WTC11 (cell line): ENCODE measurements around the gene GIPC3. TPM values are rescaled to one million over a fixed set of nuclear protein-coding genes. Genes with fewer than 3 reads are reported as not detected.

Source experiments
- ATAC-seq: fragments of 200-7000 bp; cut with Tn5 transposase; 2 replicates; pipeline ENCODE4 v1.10.0; 2021; ENCODE audit warnings: mild to moderate bottlenecking, moderate library complexity
- CTCF ChIA-PET: fragments of 300-600 bp; sonication (Branson Sonifier 250); formaldehyde crosslinking; loops from one replicate; lab custom pipeline; 2021; ENCODE audit warnings: antibody characterized with exemption; lab: Charles Lee
- POLR2A ChIA-PET: fragments of 350-600 bp; sonication (Branson Sonifier 250); formaldehyde crosslinking; loops from one replicate; lab custom pipeline; 2021; ENCODE audit warnings: antibody characterized with exemption; lab: Charles Lee
- DNase-seq: peaks from one replicate; pipeline ENCODE4 v3.0.0; 2021; ENCODE audit warnings: low spot score
- H3K27ac Mint-ChIP-seq: 2 replicates; pipeline ENCODE4 v1.8.0; 2021; ENCODE audit warnings: mixed read lengths
- H3K27me3 Mint-ChIP-seq: 2 replicates; pipeline ENCODE4 v1.8.0; 2021; ENCODE audit warnings: low read depth, mild to moderate bottlenecking, moderate library complexity, mixed read lengths
- H3K36me3 Mint-ChIP-seq: 2 replicates; pipeline ENCODE4 v1.8.0; 2021; ENCODE audit warnings: mixed read lengths
- H3K4me1 Mint-ChIP-seq: 2 replicates; pipeline ENCODE4 v1.8.0; 2022; ENCODE audit warnings: mixed read lengths
- H3K4me3 Mint-ChIP-seq: 2 replicates; pipeline ENCODE4 v1.8.0; 2021; ENCODE audit warnings: mild to moderate bottlenecking, moderate library complexity, mixed read lengths
- H3K9me3 Mint-ChIP-seq: 2 replicates; pipeline ENCODE4 v1.8.0; 2021; ENCODE audit warnings: mixed read lengths
- ELF4 ChIP-seq: sonication (generic); formaldehyde crosslinking; IDR thresholded peaks from 2 replicates; pipeline ENCODE4 v1.8.1; 2022; ENCODE audit warnings: low read depth, mild to moderate bottlenecking, moderate library complexity, missing genetic modification reagents
- EMX1 ChIP-seq: fragments of 250-450 bp; sonication (Bioruptor Pico); IDR thresholded peaks from 2 replicates; pipeline ENCODE4 v1.8.0; 2021; ENCODE audit warnings: mild to moderate bottlenecking
- ETV6 ChIP-seq: sonication (generic); formaldehyde crosslinking; IDR thresholded peaks from 2 replicates; pipeline ENCODE4 v1.8.1; 2022; ENCODE audit warnings: mild to moderate bottlenecking, missing genetic modification reagents
- GABPB1 ChIP-seq: sonication (generic); formaldehyde crosslinking; IDR thresholded peaks from 2 replicates; pipeline ENCODE4 v1.8.1; 2023; ENCODE audit warnings: mild to moderate bottlenecking, missing genetic modification reagents
- JUN ChIP-seq: sonication (generic); formaldehyde crosslinking; IDR thresholded peaks from 2 replicates; pipeline ENCODE4 v1.8.0; 2023; ENCODE audit warnings: mild to moderate bottlenecking, missing genetic modification reagents
- MXD4 ChIP-seq: fragments of 250-450 bp; sonication (Bioruptor Pico); IDR thresholded peaks from 2 replicates; pipeline ENCODE4 v1.8.0; 2021; ENCODE audit warnings: mild to moderate bottlenecking, moderate library complexity, borderline replicate concordance
- PRRX2 ChIP-seq: fragments of 250-450 bp; sonication (Bioruptor Pico); IDR thresholded peaks from 2 replicates; pipeline ENCODE4 v1.8.0; 2021; ENCODE audit warnings: mild to moderate bottlenecking
- ZNF138 ChIP-seq: sonication (generic); formaldehyde crosslinking; conservative IDR thresholded peaks from 2 replicates; pipeline ENCODE4 v1.8.1; 2022; ENCODE audit warnings: mild to moderate bottlenecking, moderate library complexity, missing genetic modification reagents
- ZNF416 ChIP-seq: fragments of 250-450 bp; sonication (Bioruptor Pico); IDR thresholded peaks from 2 replicates; pipeline ENCODE4 v1.9.0; 2021; ENCODE audit warnings: mild to moderate bottlenecking, inconsistent platforms
- total RNA-seq: library from RNA; stranded (reverse); gene quantifications from 3 replicates; pipeline ENCODE4 v1.2.3, GENCODE V29; 2021
- TF ChIP-seq, protein P1 (sequence below): fragments of 250-450 bp; sonication (Bioruptor Pico); IDR thresholded peaks from 2 replicates; pipeline ENCODE4 v1.9.0; 2021; ENCODE audit warnings: mild to moderate bottlenecking, borderline replicate concordance
- TF ChIP-seq, protein P2 (sequence below): sonication (generic); formaldehyde crosslinking; IDR thresholded peaks from 2 replicates; pipeline ENCODE4 v1.8.0; 2022; ENCODE audit warnings: mild to moderate bottlenecking, missing genetic modification reagents
- TF ChIP-seq, protein P3 (sequence below): sonication (generic); formaldehyde crosslinking; IDR thresholded peaks from 2 replicates; pipeline ENCODE4 v1.8.1; 2022; ENCODE audit warnings: mild to moderate bottlenecking, moderate library complexity, missing genetic modification reagents
- TF ChIP-seq, protein P4 (sequence below): sonication (generic); formaldehyde crosslinking; IDR thresholded peaks from 2 replicates; pipeline ENCODE4 v1.8.1; 2023; ENCODE audit warnings: mild to moderate bottlenecking, missing genetic modification reagents, moderate library complexity
- TF ChIP-seq, protein P5 (sequence below): sonication (generic); formaldehyde crosslinking; IDR thresholded peaks from 2 replicates; pipeline ENCODE4 v1.8.0; 2022; ENCODE audit warnings: missing genetic modification reagents
- TF ChIP-seq, protein P6 (sequence below): sonication (generic); formaldehyde crosslinking; IDR thresholded peaks from 2 replicates; pipeline ENCODE4 v1.8.1; 2023; ENCODE audit warnings: mild to moderate bottlenecking, missing genetic modification reagents
- TF ChIP-seq, protein P7 (sequence below): sonication (generic); formaldehyde crosslinking; IDR thresholded peaks from 2 replicates; pipeline ENCODE4 v1.8.1; 2022; ENCODE audit warnings: missing genetic modification reagents, borderline replicate concordance
- TF ChIP-seq, protein P8 (sequence below): sonication (generic); formaldehyde crosslinking; IDR thresholded peaks from 2 replicates; pipeline ENCODE4 v1.8.1; 2023; ENCODE audit warnings: mild to moderate bottlenecking, missing genetic modification reagents, moderate library complexity

Gene GIPC3
- total RNA-seq, 1 experiment from 2014 or later = 1.0 TPM

DNA sequence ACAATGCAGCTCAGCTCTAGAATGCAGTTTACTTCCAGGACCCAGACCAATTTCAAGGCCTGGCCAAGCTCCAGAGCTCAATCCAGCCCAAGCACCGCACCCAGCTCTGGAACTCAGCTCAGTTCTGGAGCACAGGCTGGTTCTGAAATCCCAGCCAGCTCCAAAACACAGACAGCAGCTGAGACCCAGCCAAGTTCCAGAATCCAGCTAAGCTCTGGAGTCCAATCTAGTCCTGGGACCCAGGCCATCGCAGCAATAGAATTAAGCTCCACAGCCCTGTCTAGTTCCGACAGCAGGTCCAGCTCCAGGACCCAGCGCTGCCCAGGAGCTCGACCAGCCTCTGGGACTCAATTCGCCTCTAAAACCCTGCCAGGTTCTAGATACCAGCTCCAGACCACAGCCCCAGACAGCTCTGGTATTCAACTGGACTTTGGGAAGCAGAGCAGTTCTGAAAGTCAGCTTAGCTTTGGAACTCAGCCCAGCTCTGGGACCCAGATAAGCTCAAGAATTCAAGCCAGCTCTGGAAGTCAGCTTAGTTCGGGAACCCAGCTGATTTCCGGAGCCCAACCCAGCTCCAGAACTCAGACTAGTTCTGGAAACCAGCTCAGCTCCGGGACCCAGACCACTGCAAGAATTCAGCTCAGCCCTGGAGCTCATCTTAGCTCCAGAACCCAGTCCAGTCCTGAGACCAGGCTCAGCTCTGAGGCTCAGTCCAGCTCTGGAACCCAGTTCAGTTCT lies 6.8 kb downstream of the GIPC3 start (continued):
- TF ChIP-seq, protein P1, sequence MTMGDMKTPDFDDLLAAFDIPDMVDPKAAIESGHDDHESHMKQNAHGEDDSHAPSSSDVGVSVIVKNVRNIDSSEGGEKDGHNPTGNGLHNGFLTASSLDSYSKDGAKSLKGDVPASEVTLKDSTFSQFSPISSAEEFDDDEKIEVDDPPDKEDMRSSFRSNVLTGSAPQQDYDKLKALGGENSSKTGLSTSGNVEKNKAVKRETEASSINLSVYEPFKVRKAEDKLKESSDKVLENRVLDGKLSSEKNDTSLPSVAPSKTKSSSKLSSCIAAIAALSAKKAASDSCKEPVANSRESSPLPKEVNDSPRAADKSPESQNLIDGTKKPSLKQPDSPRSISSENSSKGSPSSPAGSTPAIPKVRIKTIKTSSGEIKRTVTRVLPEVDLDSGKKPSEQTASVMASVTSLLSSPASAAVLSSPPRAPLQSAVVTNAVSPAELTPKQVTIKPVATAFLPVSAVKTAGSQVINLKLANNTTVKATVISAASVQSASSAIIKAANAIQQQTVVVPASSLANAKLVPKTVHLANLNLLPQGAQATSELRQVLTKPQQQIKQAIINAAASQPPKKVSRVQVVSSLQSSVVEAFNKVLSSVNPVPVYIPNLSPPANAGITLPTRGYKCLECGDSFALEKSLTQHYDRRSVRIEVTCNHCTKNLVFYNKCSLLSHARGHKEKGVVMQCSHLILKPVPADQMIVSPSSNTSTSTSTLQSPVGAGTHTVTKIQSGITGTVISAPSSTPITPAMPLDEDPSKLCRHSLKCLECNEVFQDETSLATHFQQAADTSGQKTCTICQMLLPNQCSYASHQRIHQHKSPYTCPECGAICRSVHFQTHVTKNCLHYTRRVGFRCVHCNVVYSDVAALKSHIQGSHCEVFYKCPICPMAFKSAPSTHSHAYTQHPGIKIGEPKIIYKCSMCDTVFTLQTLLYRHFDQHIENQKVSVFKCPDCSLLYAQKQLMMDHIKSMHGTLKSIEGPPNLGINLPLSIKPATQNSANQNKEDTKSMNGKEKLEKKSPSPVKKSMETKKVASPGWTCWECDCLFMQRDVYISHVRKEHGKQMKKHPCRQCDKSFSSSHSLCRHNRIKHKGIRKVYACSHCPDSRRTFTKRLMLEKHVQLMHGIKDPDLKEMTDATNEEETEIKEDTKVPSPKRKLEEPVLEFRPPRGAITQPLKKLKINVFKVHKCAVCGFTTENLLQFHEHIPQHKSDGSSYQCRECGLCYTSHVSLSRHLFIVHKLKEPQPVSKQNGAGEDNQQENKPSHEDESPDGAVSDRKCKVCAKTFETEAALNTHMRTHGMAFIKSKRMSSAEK (CRISPR knock-in tag) = no peak
- TF ChIP-seq, protein P2, sequence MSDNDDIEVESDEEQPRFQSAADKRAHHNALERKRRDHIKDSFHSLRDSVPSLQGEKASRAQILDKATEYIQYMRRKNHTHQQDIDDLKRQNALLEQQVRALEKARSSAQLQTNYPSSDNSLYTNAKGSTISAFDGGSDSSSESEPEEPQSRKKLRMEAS (CRISPR knock-in tag) = no peak
- TF ChIP-seq, protein P3, sequence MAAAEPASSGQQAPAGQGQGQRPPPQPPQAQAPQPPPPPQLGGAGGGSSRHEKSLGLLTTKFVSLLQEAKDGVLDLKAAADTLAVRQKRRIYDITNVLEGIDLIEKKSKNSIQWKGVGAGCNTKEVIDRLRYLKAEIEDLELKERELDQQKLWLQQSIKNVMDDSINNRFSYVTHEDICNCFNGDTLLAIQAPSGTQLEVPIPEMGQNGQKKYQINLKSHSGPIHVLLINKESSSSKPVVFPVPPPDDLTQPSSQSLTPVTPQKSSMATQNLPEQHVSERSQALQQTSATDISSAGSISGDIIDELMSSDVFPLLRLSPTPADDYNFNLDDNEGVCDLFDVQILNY (CRISPR knock-in tag) = no peak
- TF ChIP-seq ETV6 (no peak), ZNF138 (CRISPR knock-in tag) (no peak), ELF4 (CRISPR knock-in tag) (no peak), EMX1 (no peak)
- TF ChIP-seq, protein P4, sequence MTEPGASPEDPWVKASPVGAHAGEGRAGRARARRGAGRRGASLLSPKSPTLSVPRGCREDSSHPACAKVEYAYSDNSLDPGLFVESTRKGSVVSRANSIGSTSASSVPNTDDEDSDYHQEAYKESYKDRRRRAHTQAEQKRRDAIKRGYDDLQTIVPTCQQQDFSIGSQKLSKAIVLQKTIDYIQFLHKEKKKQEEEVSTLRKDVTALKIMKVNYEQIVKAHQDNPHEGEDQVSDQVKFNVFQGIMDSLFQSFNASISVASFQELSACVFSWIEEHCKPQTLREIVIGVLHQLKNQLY (CRISPR knock-in tag) = no peak
- TF ChIP-seq, protein P5, sequence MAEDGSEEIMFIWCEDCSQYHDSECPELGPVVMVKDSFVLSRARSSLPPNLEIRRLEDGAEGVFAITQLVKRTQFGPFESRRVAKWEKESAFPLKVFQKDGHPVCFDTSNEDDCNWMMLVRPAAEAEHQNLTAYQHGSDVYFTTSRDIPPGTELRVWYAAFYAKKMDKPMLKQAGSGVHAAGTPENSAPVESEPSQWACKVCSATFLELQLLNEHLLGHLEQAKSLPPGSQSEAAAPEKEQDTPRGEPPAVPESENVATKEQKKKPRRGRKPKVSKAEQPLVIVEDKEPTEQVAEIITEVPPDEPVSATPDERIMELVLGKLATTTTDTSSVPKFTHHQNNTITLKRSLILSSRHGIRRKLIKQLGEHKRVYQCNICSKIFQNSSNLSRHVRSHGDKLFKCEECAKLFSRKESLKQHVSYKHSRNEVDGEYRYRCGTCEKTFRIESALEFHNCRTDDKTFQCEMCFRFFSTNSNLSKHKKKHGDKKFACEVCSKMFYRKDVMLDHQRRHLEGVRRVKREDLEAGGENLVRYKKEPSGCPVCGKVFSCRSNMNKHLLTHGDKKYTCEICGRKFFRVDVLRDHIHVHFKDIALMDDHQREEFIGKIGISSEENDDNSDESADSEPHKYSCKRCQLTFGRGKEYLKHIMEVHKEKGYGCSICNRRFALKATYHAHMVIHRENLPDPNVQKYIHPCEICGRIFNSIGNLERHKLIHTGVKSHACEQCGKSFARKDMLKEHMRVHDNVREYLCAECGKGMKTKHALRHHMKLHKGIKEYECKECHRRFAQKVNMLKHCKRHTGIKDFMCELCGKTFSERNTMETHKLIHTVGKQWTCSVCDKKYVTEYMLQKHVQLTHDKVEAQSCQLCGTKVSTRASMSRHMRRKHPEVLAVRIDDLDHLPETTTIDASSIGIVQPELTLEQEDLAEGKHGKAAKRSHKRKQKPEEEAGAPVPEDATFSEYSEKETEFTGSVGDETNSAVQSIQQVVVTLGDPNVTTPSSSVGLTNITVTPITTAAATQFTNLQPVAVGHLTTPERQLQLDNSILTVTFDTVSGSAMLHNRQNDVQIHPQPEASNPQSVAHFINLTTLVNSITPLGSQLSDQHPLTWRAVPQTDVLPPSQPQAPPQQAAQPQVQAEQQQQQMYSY (CRISPR knock-in tag) = no peak
- TF ChIP-seq, all 79 proteins: peak for 0

DNA sequence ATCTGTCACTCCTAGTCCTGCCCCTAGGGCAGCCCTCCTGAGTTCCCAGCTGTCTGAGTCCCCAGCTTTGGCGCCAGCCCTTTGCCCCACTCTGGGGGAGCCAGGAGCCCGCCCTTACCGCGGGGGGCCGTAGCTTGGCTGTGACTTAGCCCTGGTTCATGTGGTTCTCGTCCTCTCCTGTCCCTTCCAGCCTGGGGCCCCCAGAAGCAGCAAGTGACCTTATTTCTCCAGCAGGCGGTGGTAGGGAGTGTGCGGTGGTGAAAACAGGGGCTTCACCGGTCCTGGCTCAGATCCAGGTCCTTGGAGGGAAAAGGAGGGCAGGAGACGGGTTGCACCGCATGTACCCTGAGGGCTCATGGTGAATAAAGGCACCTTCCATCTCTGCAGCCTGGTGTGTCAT lies 7.9 kb downstream of the GIPC3 start:
- peak; percentile 95 for ATAC-seq
- TF ChIP-seq ZNF416 (CRISPR knock-in tag) = no peak
- TF ChIP-seq, protein P6, sequence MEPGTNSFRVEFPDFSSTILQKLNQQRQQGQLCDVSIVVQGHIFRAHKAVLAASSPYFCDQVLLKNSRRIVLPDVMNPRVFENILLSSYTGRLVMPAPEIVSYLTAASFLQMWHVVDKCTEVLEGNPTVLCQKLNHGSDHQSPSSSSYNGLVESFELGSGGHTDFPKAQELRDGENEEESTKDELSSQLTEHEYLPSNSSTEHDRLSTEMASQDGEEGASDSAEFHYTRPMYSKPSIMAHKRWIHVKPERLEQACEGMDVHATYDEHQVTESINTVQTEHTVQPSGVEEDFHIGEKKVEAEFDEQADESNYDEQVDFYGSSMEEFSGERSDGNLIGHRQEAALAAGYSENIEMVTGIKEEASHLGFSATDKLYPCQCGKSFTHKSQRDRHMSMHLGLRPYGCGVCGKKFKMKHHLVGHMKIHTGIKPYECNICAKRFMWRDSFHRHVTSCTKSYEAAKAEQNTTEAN (CRISPR knock-in tag) = no peak
- no peak for TF ChIP-seq PRRX2 (CRISPR knock-in tag)
- TF ChIP-seq, protein P5 (CRISPR knock-in tag) = no peak
- TF ChIP-seq, protein P7, sequence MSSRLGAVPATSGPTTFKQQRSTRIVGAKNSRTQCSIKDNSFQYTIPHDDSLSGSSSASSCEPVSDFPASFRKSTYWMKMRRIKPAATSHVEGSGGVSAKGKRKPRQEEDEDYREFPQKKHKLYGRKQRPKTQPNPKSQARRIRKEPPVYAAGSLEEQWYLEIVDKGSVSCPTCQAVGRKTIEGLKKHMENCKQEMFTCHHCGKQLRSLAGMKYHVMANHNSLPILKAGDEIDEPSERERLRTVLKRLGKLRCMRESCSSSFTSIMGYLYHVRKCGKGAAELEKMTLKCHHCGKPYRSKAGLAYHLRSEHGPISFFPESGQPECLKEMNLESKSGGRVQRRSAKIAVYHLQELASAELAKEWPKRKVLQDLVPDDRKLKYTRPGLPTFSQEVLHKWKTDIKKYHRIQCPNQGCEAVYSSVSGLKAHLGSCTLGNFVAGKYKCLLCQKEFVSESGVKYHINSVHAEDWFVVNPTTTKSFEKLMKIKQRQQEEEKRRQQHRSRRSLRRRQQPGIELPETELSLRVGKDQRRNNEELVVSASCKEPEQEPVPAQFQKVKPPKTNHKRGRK (CRISPR knock-in tag) = no peak
- no peak for TF ChIP-seq JUN
- TF ChIP-seq, protein P8, sequence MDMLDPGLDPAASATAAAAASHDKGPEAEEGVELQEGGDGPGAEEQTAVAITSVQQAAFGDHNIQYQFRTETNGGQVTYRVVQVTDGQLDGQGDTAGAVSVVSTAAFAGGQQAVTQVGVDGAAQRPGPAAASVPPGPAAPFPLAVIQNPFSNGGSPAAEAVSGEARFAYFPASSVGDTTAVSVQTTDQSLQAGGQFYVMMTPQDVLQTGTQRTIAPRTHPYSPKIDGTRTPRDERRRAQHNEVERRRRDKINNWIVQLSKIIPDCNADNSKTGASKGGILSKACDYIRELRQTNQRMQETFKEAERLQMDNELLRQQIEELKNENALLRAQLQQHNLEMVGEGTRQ (CRISPR knock-in tag) = no peak
- no peak for TF ChIP-seq GABPB1
- no peak for TF ChIP-seq MXD4 (CRISPR knock-in tag)

More for the DNA sequence above, 7.9 kb downstream of the GIPC3 start:
- Mint-ChIP-seq H3K4me3 (no peak overlapping the region), H3K36me3 (0 out of 2 replicates have a peak, but pooled peaks cover 2% of the 10 kb centered on the region), H3K4me1 (no peaks in the 10 kb centered on the region), H3K9me3 (peaks cover 17% of the 10 kb centered on the region), H3K27me3 (peaks cover 27% of the 10 kb centered on the region), H3K27ac (no peak overlapping the region)
- CTCF ChIA-PET = interaction anchor here (0.6 to 4.1 kb wide), 10 partner anchors 9 to 288 kb away, joined by 3 to 25 read pairs (median 6); no protein-coding TSS in a partner anchor
- POLR2A ChIA-PET = interaction anchor here (3.4 kb wide), 1 partner anchor 16 kb away, joined by 12 read pairs; no protein-coding TSS in a partner anchor
- DNase-seq = peak; percentile 69
